IMR-90 (cell line): Measurements from ENCODE around the gene TNFRSF18. TPM values are rescaled to one million over a fixed set of nuclear protein-coding genes. Genes with fewer than 3 reads are reported as not detected.

ENCODE experiments used
- ATAC-seq: fragments of 200-7000 bp; cut with Tn5 transposase; 2 replicates; pipeline ENCODE4 v1.9.1; 2020; ENCODE audit warnings: low read depth, mild to moderate bottlenecking, moderate library complexity
- BruUV-seq: library from RNA; stranded (reverse); fragments of 400-500 nt; replicated peaks from 2 replicates; lab custom pipeline; 2021; lab: Mats Ljungman, UMichigan
- CTCF ChIA-PET: fragments of 300-600 bp; formaldehyde crosslinking; extraction: SDS; loops from one replicate; lab custom pipeline; 2021; ENCODE audit warnings: antibody characterized with exemption; lab: Yijun Ruan, JAX
- POLR2A ChIA-PET: fragments of 300-600 bp; sonication (Branson Sonifier 250); formaldehyde crosslinking; loops from one replicate; lab custom pipeline; 2022; ENCODE audit warnings: antibody characterized with exemption; ENCODE audit not compliant: unreplicated experiment; lab: Charles Lee
- DNase-seq: peaks from one replicate; pipeline ENCODE4 v3.0.0; 2013
- H2AFZ ChIP-seq: replicated peaks from 2 replicates; pipeline ENCODE3; 2013; ENCODE audit warnings: low read length, mild to moderate bottlenecking; ENCODE audit not compliant: poor library complexity
- H2AK5ac ChIP-seq: 2 replicates; pipeline ENCODE4 v1.6.1; 2013; ENCODE audit warnings: low read depth, low read length, inconsistent platforms
- H2AK9ac ChIP-seq: replicated peaks from 2 replicates; pipeline ENCODE3; 2013; ENCODE audit warnings: mild to moderate bottlenecking, low read depth, low read length, moderate library complexity; ENCODE audit not compliant: poor library complexity
- H2BK120ac ChIP-seq: 2 replicates; pipeline ENCODE4 v1.6.1; 2013; ENCODE audit warnings: low read depth, low read length, inconsistent platforms
- H2BK15ac ChIP-seq: 3 replicates; pipeline ENCODE4 v1.6.1; 2013; ENCODE audit warnings: low read depth, low read length, inconsistent platforms
- H2BK20ac ChIP-seq: 2 replicates; pipeline ENCODE4 v1.6.1; 2013; ENCODE audit warnings: low read depth, mild to moderate bottlenecking, inconsistent platforms, low read length, moderate library complexity
- H2BK5ac ChIP-seq: 2 replicates; pipeline ENCODE4 v1.6.1; 2013; ENCODE audit warnings: mild to moderate bottlenecking, low read depth, low read length, inconsistent platforms; ENCODE audit not compliant: poor library complexity, severe bottlenecking
- H3K14ac ChIP-seq: replicated peaks from 2 replicates; pipeline ENCODE4 v1.6.1; 2013; ENCODE audit warnings: low read depth, low read length, inconsistent platforms
- H3K18ac ChIP-seq: 2 replicates; pipeline ENCODE4 v1.6.1; 2013; ENCODE audit warnings: low read depth, low read length, control low read depth
- H3K23ac ChIP-seq: 2 replicates; pipeline ENCODE4 v1.6.1; 2013; ENCODE audit warnings: low read depth, low read length, inconsistent platforms
- H3K27ac ChIP-seq: 2 replicates; pipeline ENCODE4 v1.5.1; 2013; ENCODE audit warnings: mild to moderate bottlenecking, control low read depth, low read length; ENCODE audit not compliant: insufficient read depth
- H3K27me3 ChIP-seq: 2 replicates; pipeline ENCODE4 v1.6.1; 2013; ENCODE audit warnings: low read length; ENCODE audit not compliant: control insufficient read depth, insufficient read depth
- H3K36me3 ChIP-seq: 2 replicates; pipeline ENCODE4 v1.6.1; 2013; ENCODE audit warnings: low read length, mixed read lengths; ENCODE audit not compliant: control insufficient read depth, insufficient read depth
- H3K4ac ChIP-seq: 2 replicates; pipeline ENCODE4 v1.6.1; 2013; ENCODE audit warnings: low read depth, low read length, inconsistent platforms
- H3K4me1 ChIP-seq: 2 replicates; pipeline ENCODE4 v1.6.1; 2013; ENCODE audit warnings: low read length, mixed read lengths; ENCODE audit not compliant: control insufficient read depth, insufficient read depth
- H3K4me2 ChIP-seq: 2 replicates; pipeline ENCODE4 v1.6.1; 2013; ENCODE audit warnings: low read depth, mild to moderate bottlenecking, control low read depth, low read length, moderate library complexity
- H3K4me3 ChIP-seq: 2 replicates; pipeline ENCODE4 v1.5.1; 2013; ENCODE audit warnings: low read depth, mild to moderate bottlenecking, control low read depth, low read length, moderate library complexity; ENCODE audit not compliant: insufficient read depth
- H3K56ac ChIP-seq: 2 replicates; pipeline ENCODE4 v1.6.1; 2013; ENCODE audit warnings: low read length, inconsistent platforms; ENCODE audit not compliant: insufficient read depth; ENCODE audit errors: extremely low read depth
- H3K79me1 ChIP-seq, 2 experiments: 2 replicates each; pipeline ENCODE4 v1.6.1; 2013; ENCODE audit warnings: low read length in 2 of 2, inconsistent platforms in 1 of 2, low read depth in 1 of 2
- H3K9ac ChIP-seq: 2 replicates; pipeline ENCODE4 v1.6.1; 2013; ENCODE audit warnings: low read depth, low read length, control low read depth
- H3K9me1 ChIP-seq: 2 replicates; pipeline ENCODE4 v1.6.1; 2013; ENCODE audit warnings: low read length, inconsistent platforms; ENCODE audit not compliant: insufficient read depth
- H3K9me3 ChIP-seq: 2 replicates; pipeline ENCODE4 v1.6.1; 2013; ENCODE audit warnings: low read length; ENCODE audit not compliant: control insufficient read depth, insufficient read depth
- H4K20me1 ChIP-seq: 2 replicates; pipeline ENCODE4 v1.6.1; 2013; ENCODE audit warnings: low read length, inconsistent platforms; ENCODE audit not compliant: insufficient read depth
- H4K5ac ChIP-seq: 2 replicates; pipeline ENCODE4 v1.6.1; 2013; ENCODE audit warnings: mild to moderate bottlenecking, low read depth, low read length, control low read depth
- H4K8ac ChIP-seq, 2 experiments: 2 replicates each; pipeline ENCODE4 v1.6.1; 2013; ENCODE audit warnings: low read depth in 2 of 2, low read length in 2 of 2, control low read depth in 1 of 2, inconsistent platforms in 1 of 2
- H4K91ac ChIP-seq: 2 replicates; pipeline ENCODE4 v1.6.1; 2013; ENCODE audit warnings: low read depth, low read length, inconsistent platforms; ENCODE audit not compliant: insufficient read depth
- BHLHE40 ChIP-seq: fragments of 150-350 bp; IDR thresholded peaks from 2 replicates; pipeline ENCODE4 v1.6.1; 2016; ENCODE audit warnings: mild to moderate bottlenecking, low read depth, low read length
- MAZ ChIP-seq: IDR thresholded peaks from 2 replicates; pipeline ENCODE4 v1.6.1; 2012; ENCODE audit warnings: low read depth, mild to moderate bottlenecking, low read length, improper control_type of control experiment, moderate library complexity, borderline replicate concordance
- MXI1 ChIP-seq: IDR thresholded peaks from 2 replicates; pipeline ENCODE4 v1.6.1; 2012; ENCODE audit warnings: low read depth, mild to moderate bottlenecking, low read length, moderate library complexity, borderline replicate concordance
- POLR2A ChIP-seq: IDR thresholded peaks from 2 replicates; pipeline ENCODE4 v1.6.1; 2012; ENCODE audit warnings: mild to moderate bottlenecking, low read depth, low read length
- RCOR1 ChIP-seq: IDR thresholded peaks from 2 replicates; pipeline ENCODE4 v1.6.1; 2012; ENCODE audit warnings: mild to moderate bottlenecking, low read length, improper control_type of control experiment; ENCODE audit not compliant: insufficient replicate concordance
- WGBS, 2 experiments: methylation state at CpG; one replicate each; pipeline versions ENCODE4 v1.1.5 to v1.1.7; 2013; ENCODE audit warnings: missing lambda C conversion rate in 2 of 2; ENCODE audit not compliant: insufficient read length in 1 of 2; ENCODE audit errors: extremely low coverage in 2 of 2; 5-methylcytosine and 5-hydroxymethylcytosine counted together
- dilution Hi-C: fragments of 300-500 bp; cut with HindIII; formaldehyde crosslinking; loops from one replicate; pipeline ENCODE4 v1.14.3; 2018; ENCODE audit warnings: low sequenced_read_pairs; ENCODE audit not compliant: unreplicated experiment
- in situ Hi-C: fragments of 300-500 bp; cut with MboI; formaldehyde crosslinking; loops from 3 replicates; pipeline ENCODE4 v1.14.3; 2019; ENCODE audit warnings: low sequenced_read_pairs, inconsistent platforms, mixed read lengths
- intact Hi-C: fragments of 100-400 bp; cut with micrococcal nuclease; formaldehyde crosslinking; loops from 2 replicates; pipeline ENCODE4 v1.10.0; 2022
- polyA plus RNA-seq, 3 experiments: library from polyadenylated mRNA; depleted of rRNA; stranded (reverse); fragments of >200 nt; gene quantifications; 2 replicates each; pipeline ENCODE4 v1.2.3, GENCODE V29; 2012; ENCODE audit warnings: low replicate concordance in 1 of 3
- total RNA-seq: library from RNA; depleted of rRNA; stranded (reverse); fragments of >200 nt; gene quantifications from 2 replicates; pipeline ENCODE4 v1.2.3, GENCODE V29; 2012
- TF ChIP-seq, protein P1 (sequence below): conservative IDR thresholded peaks from 2 replicates; pipeline ENCODE4 v1.5.1; 2012; ENCODE audit warnings: mild to moderate bottlenecking, low read depth, low read length, improper control_type of control experiment

The TNFRSF18 gene
- total and polyA plus RNA-seq, 2 of the 4 experiments (the other 2 are of a cell fraction) = 0.18 to 1.0 TPM

DNA sequence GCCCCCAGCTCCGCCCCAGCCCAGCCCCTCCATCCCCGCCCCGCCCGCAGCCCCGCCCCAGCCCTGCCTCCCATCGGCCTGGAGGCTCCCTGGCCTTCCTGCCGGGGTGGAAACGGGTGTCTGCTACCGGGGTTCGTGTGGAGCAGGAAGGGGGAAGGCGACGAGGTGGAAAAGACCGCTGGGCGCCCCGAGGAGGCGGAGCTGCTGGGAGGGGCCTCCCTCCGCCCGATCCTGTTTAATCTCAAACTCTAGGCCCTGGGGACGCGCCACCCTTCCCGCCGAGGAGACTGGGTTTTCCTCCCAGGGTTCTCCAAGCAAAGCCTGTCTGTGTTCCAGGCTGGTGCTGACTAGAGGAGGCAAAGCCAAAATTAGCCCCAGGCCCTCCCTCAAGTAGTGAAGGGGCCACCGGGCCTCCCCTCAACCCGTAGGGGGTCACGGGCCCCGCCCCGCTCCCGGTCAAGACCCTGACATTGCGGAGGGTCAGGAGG is 48.9 kb downstream of the TNFRSF18 start:
- no peak overlapping the region for H2BK15ac ChIP-seq
- peak overlapping the region; percentile 47 for H3K9ac ChIP-seq
- peaks cover 11% of the 10 kb centered on the region for H3K4me1 ChIP-seq
- peak overlapping the region; percentile 16 for H3K4me3 ChIP-seq
- in situ Hi-C loops = no loop called here
- H2BK20ac ChIP-seq = no peak overlapping the region
- no CpG with 5 or more reads among the region's 29 CpGs for WGBS, 2 experiments
- peak overlapping the region; percentile 98 for H3K14ac ChIP-seq
- BruUV-seq = no TSS peak
- H3K4me2 ChIP-seq = peak overlapping the region; percentile 56
- H3K36me3 ChIP-seq = no peaks in the 10 kb centered on the region
- H4K5ac ChIP-seq = peak overlapping the region; percentile 38
- dilution Hi-C loops = no loop called here
- peak overlapping the region; percentile 90 to 100 for H4K8ac ChIP-seq
- H3K4ac ChIP-seq = peak overlapping the region; percentile 99
- DNase-seq (peak; percentile 79), ATAC-seq (peak; percentile 97)
- H2BK120ac ChIP-seq = peak overlapping the region; percentile 54
- H3K27ac ChIP-seq = peak overlapping the region; percentile 28
- peak overlapping the region; percentile 98 for H2AK9ac ChIP-seq
- H3K23ac ChIP-seq = peak overlapping the region; percentile 97; the same call in 1 of the 2 replicates
- peak overlapping the region; percentile 2; the same call in 1 of the 2 replicates for H3K18ac ChIP-seq
- no peak overlapping the region for H2BK5ac ChIP-seq
- peak overlapping the region; percentile 82 for H2AK5ac ChIP-seq
- no peaks in the 10 kb centered on the region for H4K20me1 ChIP-seq
- ChIA-PET POLR2A (no interaction called here), CTCF (no interaction called here)
- 0 out of 2 replicates have a peak overlapping the region, but pooled peaks have one; percentile 10 for H3K56ac ChIP-seq
- no peaks in the 10 kb centered on the region for H3K79me1 ChIP-seq
- TF ChIP-seq BHLHE40 (no peak), POLR2A (peak; percentile 60; the same call in 1 of the 2 replicates), RCOR1 (no peak), MAZ (peak; percentile 47; the same call in 1 of the 2 replicates), MXI1 (no peak)
- TF ChIP-seq, protein P1, sequence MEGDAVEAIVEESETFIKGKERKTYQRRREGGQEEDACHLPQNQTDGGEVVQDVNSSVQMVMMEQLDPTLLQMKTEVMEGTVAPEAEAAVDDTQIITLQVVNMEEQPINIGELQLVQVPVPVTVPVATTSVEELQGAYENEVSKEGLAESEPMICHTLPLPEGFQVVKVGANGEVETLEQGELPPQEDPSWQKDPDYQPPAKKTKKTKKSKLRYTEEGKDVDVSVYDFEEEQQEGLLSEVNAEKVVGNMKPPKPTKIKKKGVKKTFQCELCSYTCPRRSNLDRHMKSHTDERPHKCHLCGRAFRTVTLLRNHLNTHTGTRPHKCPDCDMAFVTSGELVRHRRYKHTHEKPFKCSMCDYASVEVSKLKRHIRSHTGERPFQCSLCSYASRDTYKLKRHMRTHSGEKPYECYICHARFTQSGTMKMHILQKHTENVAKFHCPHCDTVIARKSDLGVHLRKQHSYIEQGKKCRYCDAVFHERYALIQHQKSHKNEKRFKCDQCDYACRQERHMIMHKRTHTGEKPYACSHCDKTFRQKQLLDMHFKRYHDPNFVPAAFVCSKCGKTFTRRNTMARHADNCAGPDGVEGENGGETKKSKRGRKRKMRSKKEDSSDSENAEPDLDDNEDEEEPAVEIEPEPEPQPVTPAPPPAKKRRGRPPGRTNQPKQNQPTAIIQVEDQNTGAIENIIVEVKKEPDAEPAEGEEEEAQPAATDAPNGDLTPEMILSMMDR = no peak
- no peaks in the 10 kb centered on the region for H3K27me3 ChIP-seq
- intact Hi-C loops = no loop called here
- H3K9me3 ChIP-seq = no peaks in the 10 kb centered on the region; the same call in 1 of the 2 replicates
- H2AFZ ChIP-seq = peak overlapping the region; percentile 96
- H4K91ac ChIP-seq = peak overlapping the region; percentile 95
- no peaks in the 10 kb centered on the region; the same call in 1 of the 2 replicates for H3K9me1 ChIP-seq
